GM19240 (cell line): Measurements from ENCODE around the gene SERPINB10.
A peak's percentile ranks its signal among the peaks of the same experiment; 100 is the strongest.

Source experiments
- DNase-seq: peaks from one replicate; pipeline ENCODE4 v3.0.0; 2011; ENCODE audit warnings: low spot score; ENCODE audit not compliant: insufficient read length

The SERPINB10 gene

GRCh38 chr18:63947051-63947790 lies 39.5 kb downstream of the SERPINB10 start:
- no peak for DNase-seq

GRCh38 chr18:63949068-63949737 lies 41.4 kb downstream of the SERPINB10 start, which contains the start of gene HMSD:
HMSD (plus strand) TSS chr18:63949301; CDS start chr18:63953456, 4,155 bp downstream.
- DNase-seq: peak; percentile 20

GRCh38 chr18:63951302-63951705 lies 43.5 kb downstream of the SERPINB10 start:
- DNase-seq: no peak

- no peak for DNase-seq
These were observed 46.1 kb downstream of the SERPINB10 start for GRCh38 chr18:63953811-63954210.

GRCh38 chr18:63956755-63957154 lies 49.0 kb downstream of the SERPINB10 start:
- no peak for DNase-seq

GRCh38 chr18:63960891-63961290 lies 53.1 kb downstream of the SERPINB10 start:
- DNase-seq: no peak

GRCh38 chr18:63961435-63961980 lies 53.8 kb downstream of the SERPINB10 start:
- no peak for DNase-seq

GRCh38 chr18:63962137-63962536 lies 54.4 kb downstream of the SERPINB10 start:
- DNase-seq: no peak

GRCh38 chr18:63963615-63964256 lies 56.0 kb downstream of the SERPINB10 start:
- no peak for DNase-seq

- no peak for DNase-seq
These were observed 57.1 kb downstream of the SERPINB10 start for GRCh38 chr18:63964908-63965307.

GRCh38 chr18:63965716-63966330 lies 58.1 kb downstream of the SERPINB10 start:
- no peak for DNase-seq

GRCh38 chr18:63969942-63970808 lies 62.4 kb downstream of the SERPINB10 start, which contains the start of gene SERPINB8:
SERPINB8 (plus strand) TSS chr18:63970081; CDS start chr18:63978309, 8,228 bp downstream.
- peak; percentile 14 for DNase-seq

GRCh38 chr18:63970809-63971205 lies 63.0 kb downstream of the SERPINB10 start:
- no peak for DNase-seq

GRCh38 chr18:63971320-63972001 lies 63.7 kb downstream of the SERPINB10 start:
- DNase-seq: no peak

GRCh38 chr18:63972002-63972376 lies 64.2 kb downstream of the SERPINB10 start:
- DNase-seq: no peak

GRCh38 chr18:63974991-63975390 lies 67.2 kb downstream of the SERPINB10 start:
- DNase-seq: no peak

GRCh38 chr18:63975628-63976027 lies 67.9 kb downstream of the SERPINB10 start:
- no peak for DNase-seq

GRCh38 chr18:63977040-63977439 lies 69.3 kb downstream of the SERPINB10 start:
- no peak for DNase-seq

GRCh38 chr18:63979409-63979920 lies 71.7 kb downstream of the SERPINB10 start:
- no peak for DNase-seq

- no peak for DNase-seq
These were observed 72.3 kb downstream of the SERPINB10 start for GRCh38 chr18:63980027-63980426.
